ENCODE data around the gene PALD1. TPM values are rescaled to one million over a fixed set of nuclear protein-coding genes. Genes with fewer than 3 reads are reported as not detected.

PALD1 gene
- total RNA-seq, 1 experiment from 2014 or later: 33.1 TPM

GRCh38 chr10:70479626-70480238 is 1.2 kb downstream of the PALD1 start:
- DNase-seq (ENCODE audit: low read depth, low spot score) (no peak), ATAC-seq (no peak)
- Histone ChIP-seq H3K27me3 (ENCODE audit: insufficient read depth, low read length) (no peaks in the 10 kb centered on the region), H3K9me3 (ENCODE audit: control insufficient read depth in 1 of 2, insufficient read depth in 1 of 2, low read depth in 1 of 2, low read length in 2 of 2) (no peaks in the 10 kb centered on the region), H3K4me3 (replicated peaks in 1 of 2; ENCODE audit: low read depth in 1 of 2, low read length in 2 of 2) (peak overlapping the region; percentile 80 to 97), H3K9ac (ENCODE audit: low read length) (peak overlapping the region; percentile 89), H3K36me3 (ENCODE audit: control insufficient read depth in 1 of 2, insufficient read depth in 2 of 2, low read length in 2 of 2) (peaks cover 0 to 11% of the 10 kb centered on the region in 2 experiments; a peak in 2 of 4 replicates), H3K9me2 (ENCODE audit: insufficient read depth) (no peaks in the 10 kb centered on the region), H3K79me2 (ENCODE audit: insufficient read depth, low read length) (peaks cover 60% of the 10 kb centered on the region), H3K4me1 (ENCODE audit: control insufficient read depth in 1 of 2, insufficient read depth in 2 of 2, low read length in 2 of 2) (peaks cover 26 to 54% of the 10 kb centered on the region in 2 experiments), H3K27ac (ENCODE audit: low read depth, low read length) (peak overlapping the region; percentile 95), H4K20me1 (ENCODE audit: insufficient read depth) (no peaks in the 10 kb centered on the region), H3K4me2 (ENCODE audit: low read length) (peak overlapping the region; percentile 98), H2AFZ (ENCODE audit: low read depth, low read length, poor library complexity, severe bottlenecking) (no peak overlapping the region)
- POLR2A ChIA-PET: no interaction called here
- intact Hi-C loops (cut with micrococcal nuclease): loop anchor here (5.0 kb wide), 1 partner anchor 58 kb away; no protein-coding TSS in a partner anchor
- TF ChIP-seq EZH2phosphoT487 (IDR thresholded peaks at IDR 0.05; ENCODE audit: borderline replicate concordance) (no peak), ATF3 (IDR thresholded peaks at IDR 0.05) (no peak), POLR2A (IDR thresholded peaks at IDR 0.05; ENCODE audit: borderline replicate concordance, extremely low read depth, insufficient read depth, insufficient read length) (no peak), TCF7L2 (IDR thresholded peaks at IDR 0.05; ENCODE audit: borderline replicate concordance, extremely low read depth, insufficient read depth, insufficient read length) (no peak), MAX (IDR thresholded peaks at IDR 0.05) (no peak)
- CTCF ChIA-PET: interaction anchor here (1.8 kb wide), 1 partner anchor 18 kb away, joined by 7 read pairs; no protein-coding TSS in a partner anchor
- RAD21 ChIA-PET (ENCODE audit: low non-redundant PET in 1 of 2, low total read pairs in 2 of 2, uncharacterized antibody in 2 of 2, unreplicated experiment in 2 of 2): interaction anchor here in 1 of 2 experiments (1.3 kb wide), 1 partner anchor 18 kb away, joined by 4 read pairs; no protein-coding TSS in a partner anchor
- TSS peak; percentile 43 for BruUV-seq (replicated peaks)

DNA sequence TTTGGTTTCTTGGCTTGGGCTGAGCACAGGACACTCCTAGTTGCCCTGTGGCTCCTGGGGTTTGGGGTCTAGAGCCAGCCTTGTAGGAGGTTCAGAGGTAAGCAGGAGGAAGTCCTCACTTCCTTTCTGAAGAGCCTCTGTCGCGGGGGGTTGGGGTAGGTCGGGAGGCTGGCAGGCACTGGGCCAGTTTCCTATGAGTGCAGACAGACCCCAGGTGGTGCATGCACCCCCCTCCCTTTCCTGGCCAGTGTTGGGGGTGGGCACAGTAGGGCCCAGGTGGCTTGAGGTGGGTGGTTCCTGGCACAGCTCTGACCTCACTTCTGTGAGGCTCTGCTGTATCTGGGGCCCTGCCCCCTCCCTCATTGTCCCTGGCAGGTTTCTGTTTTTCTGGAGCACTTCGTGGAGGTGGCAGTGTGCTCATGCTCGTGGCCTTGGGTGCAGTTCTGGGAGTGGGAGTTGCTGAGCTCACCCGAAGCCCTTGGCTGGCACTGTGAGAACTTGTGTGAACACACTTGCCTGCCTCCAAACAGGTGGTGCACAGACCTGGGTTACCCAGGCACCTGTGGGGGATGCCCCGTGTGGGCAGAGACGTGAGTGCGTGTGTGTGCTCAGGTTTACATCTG is 1.8 kb downstream of the PALD1 start:
- DNase-seq (ENCODE audit: low read depth, low spot score) (no peak), ATAC-seq (no peak)
- Histone ChIP-seq H4K20me1 (ENCODE audit: insufficient read depth) (no peaks in the 10 kb centered on the region), H3K4me3 (replicated peaks in 1 of 2; ENCODE audit: low read depth in 1 of 2, low read length in 2 of 2) (peak overlapping the region; percentile 80 to 97), H3K9me3 (ENCODE audit: control insufficient read depth in 1 of 2, insufficient read depth in 1 of 2, low read depth in 1 of 2, low read length in 2 of 2) (no peaks in the 10 kb centered on the region), H3K36me3 (ENCODE audit: control insufficient read depth in 1 of 2, insufficient read depth in 2 of 2, low read length in 2 of 2) (peaks cover 0 to 11% of the 10 kb centered on the region in 2 experiments; a peak in 2 of 4 replicates), H3K27ac (ENCODE audit: low read depth, low read length) (peak overlapping the region; percentile 95), H3K4me1 (ENCODE audit: control insufficient read depth in 1 of 2, insufficient read depth in 2 of 2, low read length in 2 of 2) (peaks cover 25 to 48% of the 10 kb centered on the region in 2 experiments), H3K9ac (ENCODE audit: low read length) (peak overlapping the region; percentile 89), H3K79me2 (ENCODE audit: insufficient read depth, low read length) (peaks cover 66% of the 10 kb centered on the region), H3K9me2 (ENCODE audit: insufficient read depth) (no peaks in the 10 kb centered on the region), H2AFZ (ENCODE audit: low read depth, low read length, poor library complexity, severe bottlenecking) (no peak overlapping the region), H3K4me2 (ENCODE audit: low read length) (peak overlapping the region; percentile 98), H3K27me3 (ENCODE audit: insufficient read depth, low read length) (no peaks in the 10 kb centered on the region)
- ChIA-PET RAD21 (ENCODE audit: low non-redundant PET in 1 of 2, low total read pairs in 2 of 2, uncharacterized antibody in 2 of 2, unreplicated experiment in 2 of 2) (no interaction called here), CTCF (interaction anchor here (1.8 kb wide), 1 partner anchor 18 kb away, joined by 7 read pairs; no protein-coding TSS in a partner anchor), POLR2A (no interaction called here)
- TF ChIP-seq ELF1 (IDR thresholded peaks at IDR 0.05; ENCODE audit: borderline replicate concordance, low read depth) (no peak), JUND (IDR thresholded peaks at IDR 0.05) (no peak), EGR1 (IDR thresholded peaks at IDR 0.05; ENCODE audit: low read depth) (no peak), CEBPB (IDR thresholded peaks at IDR 0.05; ENCODE audit: low read depth) (no peak), ZBTB33 (IDR thresholded peaks at IDR 0.05; ENCODE audit: extremely low read depth, insufficient replicate concordance, low read length) (no peak), ATF3 (IDR thresholded peaks at IDR 0.05) (no peak), CBX3 (IDR thresholded peaks at IDR 0.05; ENCODE audit: low read depth) (no peak), POLR2AphosphoS5 (IDR thresholded peaks at IDR 0.05; ENCODE audit: low read depth, low read length) (no peak), SRF (IDR thresholded peaks at IDR 0.05; ENCODE audit: low read depth) (no peak)
- intact Hi-C loops (cut with micrococcal nuclease): no loop called here
- no TSS peak for BruUV-seq (replicated peaks)

Data from HCT116 (cell line).